ENCODE data around the gene ACAD11. TPM values are rescaled to one million over a fixed set of nuclear protein-coding genes. Genes with fewer than 3 reads are reported as not detected.

The ACAD11 gene
- total RNA-seq, 1 experiment from 2014 or later: 20.3 TPM

- Mint-ChIP-seq H3K9me3 (no peaks in the 10 kb centered on the region), H3K27ac (no peak overlapping the region), H3K4me1 (peaks cover 3% of the 10 kb centered on the region; the same call in 1 of the 2 replicates), H3K4me3 (no peak overlapping the region), H3K27me3 (ENCODE audit: low read depth) (no peaks in the 10 kb centered on the region), H3K36me3 (peaks cover 40% of the 10 kb centered on the region)
- DNase-seq (ENCODE audit: low spot score) (no peak), ATAC-seq (no peak)
- POLR2A ChIA-PET: no interaction called here
- no peak for TF ChIP-seq ZBTB21 (CRISPR knock-in tag; IDR thresholded peaks at IDR 0.05; ENCODE audit: borderline replicate concordance)
- TF ChIP-seq HMGA2 (CRISPR knock-in tag; IDR thresholded peaks at IDR 0.05): no peak
- TF ChIP-seq, protein P1, sequence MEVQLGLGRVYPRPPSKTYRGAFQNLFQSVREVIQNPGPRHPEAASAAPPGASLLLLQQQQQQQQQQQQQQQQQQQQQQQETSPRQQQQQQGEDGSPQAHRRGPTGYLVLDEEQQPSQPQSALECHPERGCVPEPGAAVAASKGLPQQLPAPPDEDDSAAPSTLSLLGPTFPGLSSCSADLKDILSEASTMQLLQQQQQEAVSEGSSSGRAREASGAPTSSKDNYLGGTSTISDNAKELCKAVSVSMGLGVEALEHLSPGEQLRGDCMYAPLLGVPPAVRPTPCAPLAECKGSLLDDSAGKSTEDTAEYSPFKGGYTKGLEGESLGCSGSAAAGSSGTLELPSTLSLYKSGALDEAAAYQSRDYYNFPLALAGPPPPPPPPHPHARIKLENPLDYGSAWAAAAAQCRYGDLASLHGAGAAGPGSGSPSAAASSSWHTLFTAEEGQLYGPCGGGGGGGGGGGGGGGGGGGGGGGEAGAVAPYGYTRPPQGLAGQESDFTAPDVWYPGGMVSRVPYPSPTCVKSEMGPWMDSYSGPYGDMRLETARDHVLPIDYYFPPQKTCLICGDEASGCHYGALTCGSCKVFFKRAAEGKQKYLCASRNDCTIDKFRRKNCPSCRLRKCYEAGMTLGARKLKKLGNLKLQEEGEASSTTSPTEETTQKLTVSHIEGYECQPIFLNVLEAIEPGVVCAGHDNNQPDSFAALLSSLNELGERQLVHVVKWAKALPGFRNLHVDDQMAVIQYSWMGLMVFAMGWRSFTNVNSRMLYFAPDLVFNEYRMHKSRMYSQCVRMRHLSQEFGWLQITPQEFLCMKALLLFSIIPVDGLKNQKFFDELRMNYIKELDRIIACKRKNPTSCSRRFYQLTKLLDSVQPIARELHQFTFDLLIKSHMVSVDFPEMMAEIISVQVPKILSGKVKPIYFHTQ (CRISPR knock-in tag; IDR thresholded peaks at IDR 0.05): no peak
- TF ChIP-seq ESRRA (CRISPR knock-in tag; IDR thresholded peaks at IDR 0.05; ENCODE audit: borderline replicate concordance): no peak
- TF ChIP-seq, protein P2, sequence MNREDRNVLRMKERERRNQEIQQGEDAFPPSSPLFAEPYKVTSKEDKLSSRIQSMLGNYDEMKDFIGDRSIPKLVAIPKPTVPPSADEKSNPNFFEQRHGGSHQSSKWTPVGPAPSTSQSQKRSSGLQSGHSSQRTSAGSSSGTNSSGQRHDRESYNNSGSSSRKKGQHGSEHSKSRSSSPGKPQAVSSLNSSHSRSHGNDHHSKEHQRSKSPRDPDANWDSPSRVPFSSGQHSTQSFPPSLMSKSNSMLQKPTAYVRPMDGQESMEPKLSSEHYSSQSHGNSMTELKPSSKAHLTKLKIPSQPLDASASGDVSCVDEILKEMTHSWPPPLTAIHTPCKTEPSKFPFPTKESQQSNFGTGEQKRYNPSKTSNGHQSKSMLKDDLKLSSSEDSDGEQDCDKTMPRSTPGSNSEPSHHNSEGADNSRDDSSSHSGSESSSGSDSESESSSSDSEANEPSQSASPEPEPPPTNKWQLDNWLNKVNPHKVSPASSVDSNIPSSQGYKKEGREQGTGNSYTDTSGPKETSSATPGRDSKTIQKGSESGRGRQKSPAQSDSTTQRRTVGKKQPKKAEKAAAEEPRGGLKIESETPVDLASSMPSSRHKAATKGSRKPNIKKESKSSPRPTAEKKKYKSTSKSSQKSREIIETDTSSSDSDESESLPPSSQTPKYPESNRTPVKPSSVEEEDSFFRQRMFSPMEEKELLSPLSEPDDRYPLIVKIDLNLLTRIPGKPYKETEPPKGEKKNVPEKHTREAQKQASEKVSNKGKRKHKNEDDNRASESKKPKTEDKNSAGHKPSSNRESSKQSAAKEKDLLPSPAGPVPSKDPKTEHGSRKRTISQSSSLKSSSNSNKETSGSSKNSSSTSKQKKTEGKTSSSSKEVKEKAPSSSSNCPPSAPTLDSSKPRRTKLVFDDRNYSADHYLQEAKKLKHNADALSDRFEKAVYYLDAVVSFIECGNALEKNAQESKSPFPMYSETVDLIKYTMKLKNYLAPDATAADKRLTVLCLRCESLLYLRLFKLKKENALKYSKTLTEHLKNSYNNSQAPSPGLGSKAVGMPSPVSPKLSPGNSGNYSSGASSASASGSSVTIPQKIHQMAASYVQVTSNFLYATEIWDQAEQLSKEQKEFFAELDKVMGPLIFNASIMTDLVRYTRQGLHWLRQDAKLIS (CRISPR knock-in tag; IDR thresholded peaks at IDR 0.05; ENCODE audit: borderline replicate concordance): no peak
- TF ChIP-seq MXD4 (CRISPR knock-in tag; IDR thresholded peaks at IDR 0.05; ENCODE audit: borderline replicate concordance): no peak
- TF ChIP-seq, protein P3, sequence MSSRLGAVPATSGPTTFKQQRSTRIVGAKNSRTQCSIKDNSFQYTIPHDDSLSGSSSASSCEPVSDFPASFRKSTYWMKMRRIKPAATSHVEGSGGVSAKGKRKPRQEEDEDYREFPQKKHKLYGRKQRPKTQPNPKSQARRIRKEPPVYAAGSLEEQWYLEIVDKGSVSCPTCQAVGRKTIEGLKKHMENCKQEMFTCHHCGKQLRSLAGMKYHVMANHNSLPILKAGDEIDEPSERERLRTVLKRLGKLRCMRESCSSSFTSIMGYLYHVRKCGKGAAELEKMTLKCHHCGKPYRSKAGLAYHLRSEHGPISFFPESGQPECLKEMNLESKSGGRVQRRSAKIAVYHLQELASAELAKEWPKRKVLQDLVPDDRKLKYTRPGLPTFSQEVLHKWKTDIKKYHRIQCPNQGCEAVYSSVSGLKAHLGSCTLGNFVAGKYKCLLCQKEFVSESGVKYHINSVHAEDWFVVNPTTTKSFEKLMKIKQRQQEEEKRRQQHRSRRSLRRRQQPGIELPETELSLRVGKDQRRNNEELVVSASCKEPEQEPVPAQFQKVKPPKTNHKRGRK (CRISPR knock-in tag; IDR thresholded peaks at IDR 0.05; ENCODE audit: borderline replicate concordance): no peak
- TF ChIP-seq MYBL2 (CRISPR knock-in tag; IDR thresholded peaks at IDR 0.05): no peak
- no peak for TF ChIP-seq ZNF396 (CRISPR knock-in tag; IDR thresholded peaks at IDR 0.05; ENCODE audit: borderline replicate concordance)
- TF ChIP-seq, protein P4, sequence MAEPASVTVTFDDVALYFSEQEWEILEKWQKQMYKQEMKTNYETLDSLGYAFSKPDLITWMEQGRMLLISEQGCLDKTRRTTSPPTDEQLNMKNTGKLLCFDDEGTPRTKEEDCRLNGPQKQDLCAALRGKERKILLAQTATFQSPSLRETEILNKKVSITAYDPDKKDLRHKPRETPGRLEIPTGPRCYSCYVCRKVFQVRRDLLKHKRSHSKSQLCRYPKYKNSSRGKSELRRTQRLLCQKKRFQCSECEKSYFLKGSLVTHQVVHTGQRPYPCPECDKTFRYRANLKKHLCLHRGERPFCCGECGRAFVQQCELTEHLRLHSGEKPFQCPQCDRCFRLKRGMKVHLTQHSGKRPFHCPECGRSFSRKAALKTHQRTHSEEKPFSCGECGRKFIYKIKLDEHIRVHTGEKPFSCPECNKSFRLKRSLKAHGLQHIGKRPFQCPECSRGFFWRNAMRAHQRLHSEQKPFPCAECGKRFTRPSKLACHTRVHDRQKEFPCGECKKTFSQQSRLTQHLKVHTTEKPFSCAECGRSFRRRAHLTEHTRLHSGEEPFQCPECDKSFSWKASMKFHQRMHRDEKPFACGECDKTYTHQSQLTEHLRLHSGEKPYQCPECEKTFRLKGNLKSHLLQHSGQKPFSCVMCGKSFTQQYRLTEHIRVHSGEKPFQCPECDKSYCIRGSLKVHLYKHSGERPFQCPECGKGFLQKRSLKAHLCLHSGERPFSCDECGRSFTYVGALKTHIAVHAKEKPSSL (CRISPR knock-in tag; conservative IDR thresholded peaks at IDR 0.05): no peak
- no peak for TF ChIP-seq IRF2 (CRISPR knock-in tag; IDR thresholded peaks at IDR 0.05; ENCODE audit: borderline replicate concordance, low read depth)
- TF ChIP-seq SP1 (CRISPR knock-in tag; conservative IDR thresholded peaks at IDR 0.05): no peak
- TF ChIP-seq RELA (CRISPR knock-in tag; IDR thresholded peaks at IDR 0.05; ENCODE audit: borderline replicate concordance): no peak
- TF ChIP-seq CBFB (CRISPR knock-in tag; IDR thresholded peaks at IDR 0.05; ENCODE audit: low read depth): no peak
- TF ChIP-seq, protein P5, sequence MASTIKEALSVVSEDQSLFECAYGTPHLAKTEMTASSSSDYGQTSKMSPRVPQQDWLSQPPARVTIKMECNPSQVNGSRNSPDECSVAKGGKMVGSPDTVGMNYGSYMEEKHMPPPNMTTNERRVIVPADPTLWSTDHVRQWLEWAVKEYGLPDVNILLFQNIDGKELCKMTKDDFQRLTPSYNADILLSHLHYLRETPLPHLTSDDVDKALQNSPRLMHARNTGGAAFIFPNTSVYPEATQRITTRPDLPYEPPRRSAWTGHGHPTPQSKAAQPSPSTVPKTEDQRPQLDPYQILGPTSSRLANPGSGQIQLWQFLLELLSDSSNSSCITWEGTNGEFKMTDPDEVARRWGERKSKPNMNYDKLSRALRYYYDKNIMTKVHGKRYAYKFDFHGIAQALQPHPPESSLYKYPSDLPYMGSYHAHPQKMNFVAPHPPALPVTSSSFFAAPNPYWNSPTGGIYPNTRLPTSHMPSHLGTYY (CRISPR knock-in tag; IDR thresholded peaks at IDR 0.05): no peak
- TF ChIP-seq, protein P6, sequence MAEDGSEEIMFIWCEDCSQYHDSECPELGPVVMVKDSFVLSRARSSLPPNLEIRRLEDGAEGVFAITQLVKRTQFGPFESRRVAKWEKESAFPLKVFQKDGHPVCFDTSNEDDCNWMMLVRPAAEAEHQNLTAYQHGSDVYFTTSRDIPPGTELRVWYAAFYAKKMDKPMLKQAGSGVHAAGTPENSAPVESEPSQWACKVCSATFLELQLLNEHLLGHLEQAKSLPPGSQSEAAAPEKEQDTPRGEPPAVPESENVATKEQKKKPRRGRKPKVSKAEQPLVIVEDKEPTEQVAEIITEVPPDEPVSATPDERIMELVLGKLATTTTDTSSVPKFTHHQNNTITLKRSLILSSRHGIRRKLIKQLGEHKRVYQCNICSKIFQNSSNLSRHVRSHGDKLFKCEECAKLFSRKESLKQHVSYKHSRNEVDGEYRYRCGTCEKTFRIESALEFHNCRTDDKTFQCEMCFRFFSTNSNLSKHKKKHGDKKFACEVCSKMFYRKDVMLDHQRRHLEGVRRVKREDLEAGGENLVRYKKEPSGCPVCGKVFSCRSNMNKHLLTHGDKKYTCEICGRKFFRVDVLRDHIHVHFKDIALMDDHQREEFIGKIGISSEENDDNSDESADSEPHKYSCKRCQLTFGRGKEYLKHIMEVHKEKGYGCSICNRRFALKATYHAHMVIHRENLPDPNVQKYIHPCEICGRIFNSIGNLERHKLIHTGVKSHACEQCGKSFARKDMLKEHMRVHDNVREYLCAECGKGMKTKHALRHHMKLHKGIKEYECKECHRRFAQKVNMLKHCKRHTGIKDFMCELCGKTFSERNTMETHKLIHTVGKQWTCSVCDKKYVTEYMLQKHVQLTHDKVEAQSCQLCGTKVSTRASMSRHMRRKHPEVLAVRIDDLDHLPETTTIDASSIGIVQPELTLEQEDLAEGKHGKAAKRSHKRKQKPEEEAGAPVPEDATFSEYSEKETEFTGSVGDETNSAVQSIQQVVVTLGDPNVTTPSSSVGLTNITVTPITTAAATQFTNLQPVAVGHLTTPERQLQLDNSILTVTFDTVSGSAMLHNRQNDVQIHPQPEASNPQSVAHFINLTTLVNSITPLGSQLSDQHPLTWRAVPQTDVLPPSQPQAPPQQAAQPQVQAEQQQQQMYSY (CRISPR knock-in tag; IDR thresholded peaks at IDR 0.05): no peak
- no peak for TF ChIP-seq ATF6 (CRISPR knock-in tag; IDR thresholded peaks at IDR 0.05)
- no peak for TF ChIP-seq ZNF219 (CRISPR knock-in tag; IDR thresholded peaks at IDR 0.05; ENCODE audit: borderline replicate concordance)
- CTCF ChIA-PET: no interaction called here
Measured at GRCh38 chr3:132517311-132517710, 142.3 kb downstream of the ACAD11 start.

All from WTC11 (cell line).